Retinal pigment epithelial cell (primary cell): ENCODE results near the gene CACNB2.

Source experiments
- DNase-seq: peaks from one replicate; pipeline ENCODE4 v3.0.0-alpha.2; 2010; ENCODE audit warnings: low read depth
- H3K4me3 ChIP-seq: 2 replicates; pipeline ENCODE4 v1.5.1; 2011; ENCODE audit warnings: mild to moderate bottlenecking, low read length, control low read depth, moderate library complexity
- CTCF ChIP-seq: conservative IDR thresholded peaks from 2 replicates; pipeline ENCODE4 v1.5.1; 2011; ENCODE audit warnings: low read depth, low read length, control low read depth, inconsistent platforms

Gene CACNB2

DNA sequence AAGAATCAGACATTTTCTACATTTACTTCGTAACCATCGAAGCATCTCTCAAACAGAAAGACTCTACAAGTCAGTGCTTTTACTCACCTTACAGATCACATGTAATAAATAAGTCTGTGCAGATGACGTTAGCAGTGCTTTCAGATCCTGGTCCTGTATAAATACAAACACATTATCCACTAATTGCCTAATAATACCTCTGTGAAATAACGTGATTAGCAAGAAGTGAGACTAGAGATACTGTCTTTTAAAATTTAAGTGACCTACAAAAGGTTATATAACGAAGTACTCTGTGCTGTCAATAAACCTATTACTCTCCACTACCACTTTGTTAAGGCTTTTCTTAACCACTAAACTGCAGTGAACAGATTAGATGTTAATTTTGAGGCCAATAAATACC lies 264.3 kb downstream of the CACNB2 start:
- no peak for DNase-seq
- TF ChIP-seq CTCF = no peak
- H3K4me3 ChIP-seq = no peak overlapping the region

DNA sequence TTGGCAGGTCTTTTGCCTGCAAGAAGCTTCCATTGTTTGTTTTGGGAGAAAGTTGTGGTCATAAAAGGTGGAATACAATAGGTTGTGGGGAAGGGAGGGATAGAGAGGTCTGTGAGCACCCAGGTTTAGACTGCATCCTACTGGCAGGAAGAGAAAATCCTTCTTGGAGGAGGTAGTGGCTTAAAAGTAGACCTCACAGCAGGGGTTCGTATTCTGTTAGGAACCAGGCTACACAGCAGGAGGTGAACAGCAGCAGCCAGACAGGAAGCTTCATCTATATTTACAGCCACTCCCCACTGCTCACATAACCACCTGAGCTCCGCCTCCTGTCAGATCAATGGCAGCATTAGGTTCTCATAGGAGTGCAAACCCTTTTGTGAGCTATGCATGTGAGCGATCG lies 265.9 kb downstream of the CACNB2 start:
- DNase-seq = no peak
- no peak for TF ChIP-seq CTCF
- H3K4me3 ChIP-seq = no peak overlapping the region

- no peak overlapping the region for H3K4me3 ChIP-seq
- DNase-seq = no peak
- TF ChIP-seq CTCF = no peak
Observed at GRCh38 chr10:18409599-18410397, 269.6 kb downstream of the CACNB2 start.

DNA sequence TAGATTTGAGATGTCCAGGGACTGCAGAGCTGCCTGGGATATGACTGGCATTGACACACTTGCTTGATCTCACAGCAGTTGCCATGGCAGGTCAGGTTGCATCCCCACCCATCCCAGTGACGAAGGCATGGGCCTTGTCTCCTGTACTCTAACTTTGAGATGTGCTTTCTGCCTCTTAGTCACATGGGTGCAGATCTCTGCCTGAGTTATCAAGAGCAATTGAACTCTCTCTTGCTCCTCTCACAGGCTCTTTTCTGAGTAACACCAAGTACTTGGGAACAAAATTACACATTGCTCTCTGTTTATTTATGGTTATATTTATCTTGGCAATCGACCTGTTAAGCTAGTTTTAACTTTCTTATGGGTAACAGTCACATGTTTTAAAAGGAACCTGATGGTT lies 273.8 kb downstream of the CACNB2 start:
- no peak overlapping the region for H3K4me3 ChIP-seq
- no peak for TF ChIP-seq CTCF
- no peak for DNase-seq

DNA sequence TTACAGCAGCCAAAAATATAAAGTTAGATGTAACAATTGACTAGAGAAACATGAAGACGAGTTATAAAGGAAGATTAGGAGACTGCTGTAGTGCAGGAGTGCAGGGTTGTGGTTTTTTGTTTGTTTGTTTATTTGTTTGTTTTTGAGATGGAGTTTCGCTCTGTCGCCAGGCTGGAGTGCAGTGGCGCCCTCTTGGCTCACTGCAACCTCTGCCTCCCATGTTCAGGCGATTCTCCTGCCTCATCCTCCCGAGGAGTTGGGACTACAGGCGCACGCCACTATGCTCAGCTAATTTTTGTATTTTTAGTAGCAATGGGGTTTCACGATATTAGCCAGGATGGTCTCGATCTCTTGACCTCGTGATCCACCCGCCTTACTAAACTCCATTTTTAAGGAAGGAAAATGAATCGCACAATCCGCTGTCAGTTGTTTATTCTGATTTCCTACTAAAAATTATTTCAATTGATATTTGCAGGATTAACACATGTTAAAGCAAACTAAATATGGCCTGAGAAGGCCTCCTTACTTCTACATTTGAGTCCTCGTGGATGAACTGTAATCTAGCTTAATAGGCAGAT lies 277.8 kb downstream of the CACNB2 start:
- TF ChIP-seq CTCF = no peak
- H3K4me3 ChIP-seq = no peak overlapping the region
- DNase-seq = no peak

DNA sequence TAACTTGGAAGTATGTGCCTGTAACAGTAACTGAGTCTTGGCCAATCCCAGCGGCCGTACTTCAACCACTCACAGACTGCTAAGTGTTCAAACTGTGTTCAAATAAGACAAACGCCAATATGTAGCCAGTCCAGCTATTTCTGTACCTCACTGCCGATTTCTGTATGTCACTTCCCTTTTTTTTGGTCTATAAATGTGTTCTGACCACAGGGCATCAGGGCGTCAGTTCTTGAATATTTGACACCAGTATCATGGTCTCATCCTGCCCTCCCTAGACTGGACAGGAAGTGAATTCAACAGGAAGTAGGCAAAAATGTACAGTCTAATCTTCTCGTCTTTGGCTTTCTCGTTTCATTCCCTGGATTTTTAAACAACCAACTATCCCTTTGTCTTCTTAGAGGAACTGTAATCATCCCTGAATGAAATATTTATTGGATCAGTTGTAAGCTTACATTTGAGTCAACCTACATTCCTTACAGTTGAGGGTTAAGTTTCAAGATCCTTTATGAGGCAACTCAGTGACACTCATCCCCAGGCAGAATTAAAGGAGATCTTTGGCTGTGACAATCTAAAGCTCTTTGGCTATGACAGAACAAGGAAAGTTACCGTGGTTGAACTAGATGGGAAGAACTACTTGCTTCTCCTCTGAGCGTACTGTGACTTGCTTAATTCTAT lies 278.5 kb downstream of the CACNB2 start:
- H3K4me3 ChIP-seq = no peak overlapping the region
- TF ChIP-seq CTCF = no peak
- DNase-seq = no peak
